GM13977 (cell line): ENCODE data around the gene MGLL.

ENCODE experiments used
- DNase-seq: peaks from one replicate; pipeline ENCODE4 v3.0.0; 2012; ENCODE audit warnings: low spot score
- in situ Hi-C: fragments of 300-500 bp; cut with MboI; formaldehyde crosslinking; loops from one replicate; pipeline ENCODE4 v1.12.0; 2022; ENCODE audit warnings: low sequenced_read_pairs, low pct_unique_long_range_greater_than_20kb, mixed read lengths, inconsistent platforms; ENCODE audit not compliant: unreplicated experiment
- TF ChIP-seq, protein P1 (sequence below): IDR thresholded peaks from 2 replicates; pipeline ENCODE4 v1.5.1; 2012; ENCODE audit warnings: mild to moderate bottlenecking, control low read depth; ENCODE audit not compliant: insufficient read depth; ENCODE audit errors: extremely low read depth, missing control alignments

The MGLL gene

GRCh38 chr3:127760791-127761440 lies 61.4 kb downstream of the MGLL start:
- TF ChIP-seq, protein P1, sequence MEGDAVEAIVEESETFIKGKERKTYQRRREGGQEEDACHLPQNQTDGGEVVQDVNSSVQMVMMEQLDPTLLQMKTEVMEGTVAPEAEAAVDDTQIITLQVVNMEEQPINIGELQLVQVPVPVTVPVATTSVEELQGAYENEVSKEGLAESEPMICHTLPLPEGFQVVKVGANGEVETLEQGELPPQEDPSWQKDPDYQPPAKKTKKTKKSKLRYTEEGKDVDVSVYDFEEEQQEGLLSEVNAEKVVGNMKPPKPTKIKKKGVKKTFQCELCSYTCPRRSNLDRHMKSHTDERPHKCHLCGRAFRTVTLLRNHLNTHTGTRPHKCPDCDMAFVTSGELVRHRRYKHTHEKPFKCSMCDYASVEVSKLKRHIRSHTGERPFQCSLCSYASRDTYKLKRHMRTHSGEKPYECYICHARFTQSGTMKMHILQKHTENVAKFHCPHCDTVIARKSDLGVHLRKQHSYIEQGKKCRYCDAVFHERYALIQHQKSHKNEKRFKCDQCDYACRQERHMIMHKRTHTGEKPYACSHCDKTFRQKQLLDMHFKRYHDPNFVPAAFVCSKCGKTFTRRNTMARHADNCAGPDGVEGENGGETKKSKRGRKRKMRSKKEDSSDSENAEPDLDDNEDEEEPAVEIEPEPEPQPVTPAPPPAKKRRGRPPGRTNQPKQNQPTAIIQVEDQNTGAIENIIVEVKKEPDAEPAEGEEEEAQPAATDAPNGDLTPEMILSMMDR, result no peak
- in situ Hi-C loops, result no loop called here
- DNase-seq, result no peak

DNA sequence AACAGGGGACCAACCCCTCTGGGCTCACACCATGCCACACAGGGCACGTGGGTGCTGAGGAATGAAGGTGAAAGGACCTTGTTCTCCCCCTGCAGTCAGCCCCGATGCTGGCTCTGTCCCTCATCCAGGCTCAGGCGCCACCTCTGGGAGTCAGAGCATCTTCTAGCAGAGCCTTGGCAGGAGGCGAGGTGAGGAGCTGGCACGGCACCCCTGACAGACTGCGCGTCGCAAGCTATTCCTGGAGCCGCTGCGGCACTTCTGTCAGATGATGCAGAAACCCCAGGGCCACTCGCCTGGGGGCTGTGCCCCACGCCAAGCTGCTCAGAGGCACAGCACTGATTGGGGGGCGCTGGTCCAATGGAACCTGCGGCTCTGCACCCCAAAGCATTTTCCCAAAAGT lies 62.0 kb downstream of the MGLL start:
- in situ Hi-C loops, result no loop called here
- no peak for DNase-seq
- TF ChIP-seq, protein P1, result no peak

- no peak for DNase-seq
- in situ Hi-C loops, result no loop called here
- TF ChIP-seq, protein P1, result no peak
These were observed 62.5 kb downstream of the MGLL start for GRCh38 chr3:127759826-127760225.

DNA sequence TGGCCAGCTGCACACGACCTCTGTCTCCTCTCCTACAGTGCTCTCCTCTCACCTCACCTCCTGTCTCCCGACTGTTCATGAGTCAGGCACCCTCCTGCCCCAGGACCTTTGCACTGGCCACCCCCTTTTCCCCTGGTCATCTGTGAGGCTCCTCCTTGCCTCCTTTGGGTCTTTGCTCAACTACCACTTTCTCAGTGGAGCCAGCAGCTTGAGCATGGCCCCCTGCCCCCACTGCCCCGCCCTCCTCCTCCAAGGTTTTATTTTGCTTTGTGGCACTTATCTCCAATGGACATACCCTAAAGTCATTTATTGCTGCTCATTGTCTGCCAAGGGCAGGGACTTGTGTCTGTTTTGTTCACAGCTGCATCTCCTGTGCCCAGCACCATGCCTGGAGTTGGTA lies 64.3 kb downstream of the MGLL start:
- in situ Hi-C loops, result no loop called here
- TF ChIP-seq, protein P1, result no peak
- DNase-seq, result no peak

DNA sequence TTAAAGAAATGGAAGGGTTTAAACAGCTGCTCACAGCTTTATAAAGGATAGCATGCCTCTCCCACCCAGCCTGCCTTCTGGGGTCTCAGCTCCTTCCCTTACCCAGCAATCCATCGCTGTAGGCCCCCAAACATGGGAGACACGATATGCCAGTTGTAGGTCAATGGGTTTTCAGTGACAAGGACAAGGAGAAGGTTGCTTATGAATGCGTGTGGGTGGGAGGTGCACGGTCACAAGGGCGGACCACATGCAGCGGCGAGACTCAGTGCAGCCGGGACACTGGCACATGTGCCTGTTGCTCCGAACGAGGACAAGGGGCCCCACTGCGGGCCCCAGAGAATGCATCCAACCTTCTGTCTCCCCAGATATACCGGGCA lies 67.0 kb downstream of the MGLL start:
- no peak for DNase-seq
- TF ChIP-seq, protein P1, result no peak
- in situ Hi-C loops, result no loop called here

DNA sequence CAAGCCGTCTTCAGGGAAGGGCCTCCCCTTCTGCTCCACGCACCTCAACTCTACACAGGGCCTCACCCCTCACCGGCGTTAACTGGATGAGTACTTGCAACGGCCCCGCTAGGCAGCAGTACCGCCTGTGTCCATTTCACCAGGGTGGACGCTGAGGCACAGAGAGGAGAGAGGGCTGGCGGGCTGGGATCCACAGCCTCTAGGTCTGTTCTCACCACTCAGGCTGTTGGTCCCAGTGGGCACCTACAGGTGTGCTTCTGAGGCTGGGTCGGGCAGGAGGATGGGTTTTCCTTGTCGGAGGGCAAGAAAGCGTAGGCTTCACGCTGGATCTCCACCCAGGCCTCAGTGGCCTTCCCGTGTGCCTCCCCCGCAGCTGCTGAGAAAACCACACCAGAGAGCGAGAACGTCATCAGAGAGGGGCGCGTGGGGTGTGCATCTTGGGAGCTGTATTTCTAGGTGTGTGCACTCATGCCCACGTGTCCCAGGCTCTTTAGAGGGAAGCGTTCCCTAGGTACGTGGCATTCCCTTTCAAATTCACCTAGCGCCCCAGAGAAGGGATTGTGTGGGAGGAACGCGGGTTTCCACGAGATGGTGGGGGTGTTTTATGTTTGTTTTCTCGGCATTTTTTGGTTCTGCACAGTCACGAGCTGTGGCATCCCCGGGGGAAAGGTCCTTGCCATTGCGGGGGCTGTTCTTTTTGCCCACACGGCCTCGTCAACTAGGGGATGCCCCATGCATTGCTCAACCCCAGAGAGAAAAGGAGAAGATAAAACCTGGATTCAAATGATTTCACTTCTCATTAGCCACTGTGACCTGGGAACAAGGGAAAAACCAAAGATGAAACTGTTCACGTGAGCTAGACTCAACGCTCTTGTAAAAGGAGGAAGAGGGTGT lies 67.7 kb downstream of the MGLL start:
- in situ Hi-C loops, result no loop called here
- DNase-seq, result peak; percentile 69
- TF ChIP-seq, protein P1, result no peak
